OCI-LY3 (cell line): Measurements from ENCODE around the gene LBR.

Source experiments
- CTCF ChIP-seq: fragments of 200-600, 300-600 bp; sonication (generic); IDR thresholded peaks from 2 replicates; pipeline ENCODE4 v1.5.1; 2014; ENCODE audit warnings: antibody characterized with exemption, low read length, low read depth
- EZH2phosphoT487 ChIP-seq: fragments of 200-600 bp; shearing (Covaris generic); IDR thresholded peaks from 2 replicates; pipeline ENCODE4 v1.6.1; 2018; ENCODE audit warnings: antibody characterized with exemption, mixed run types, low read depth

- TF ChIP-seq CTCF, result no peak
- TF ChIP-seq EZH2phosphoT487, result no peak
These were observed 39.0 kb upstream of the LBR start for GRCh38 chr1:225466848-225467192.
